Coronary artery (tissue), 2 donors: ENCODE results near the gene MTMR3.

Source experiments
- DNase-seq: peaks from one replicate; pipeline ENCODE4 v3.0.0-alpha.2; 2017; ENCODE audit warnings: low spot score
- H3K27ac ChIP-seq, 2 donors: fragments of 200-600 bp; sonication (generic); one replicate each; pipeline ENCODE4 v1.5.1; 2016 to 2019
- H3K4me3 ChIP-seq: fragments of 200-600 bp; sonication (generic); 2 replicates; pipeline ENCODE4 v1.5.1; 2016; ENCODE audit warnings: mild to moderate bottlenecking, moderate library complexity
- CTCF ChIP-seq: fragments of 200-600 bp; sonication (generic); IDR thresholded peaks from one replicate; pipeline ENCODE4 v1.5.1; 2019; ENCODE audit warnings: antibody characterized with exemption

The MTMR3 gene

GRCh38 chr22:29989446-29989845 lies 106.5 kb downstream of the MTMR3 start:
- Histone ChIP-seq H3K27ac (no peak overlapping the region), H3K4me3 (no peak overlapping the region)
- no peak for TF ChIP-seq CTCF
- no peak for DNase-seq

- DNase-seq = no peak
- TF ChIP-seq CTCF = no peak
- Histone ChIP-seq H3K27ac (no peak overlapping the region), H3K4me3 (no peak overlapping the region)
These were observed 109.6 kb downstream of the MTMR3 start for GRCh38 chr22:29992341-29993275.

- Histone ChIP-seq H3K4me3 (no peak overlapping the region), H3K27ac (no peak overlapping the region)
- no peak for TF ChIP-seq CTCF
- no peak for DNase-seq
These were observed 111.2 kb downstream of the MTMR3 start for GRCh38 chr22:29994027-29994715.

GRCh38 chr22:29994943-29995342 lies 112.0 kb downstream of the MTMR3 start:
- no peak for TF ChIP-seq CTCF
- Histone ChIP-seq H3K27ac (no peak overlapping the region), H3K4me3 (no peak overlapping the region)
- DNase-seq = no peak

- no peak for DNase-seq
- H3K27ac ChIP-seq = peak overlapping the region in 1 of 2 donors; percentile 16
- TF ChIP-seq CTCF = no peak
- H3K4me3 ChIP-seq = no peak overlapping the region
These were observed 114.1 kb downstream of the MTMR3 start for GRCh38 chr22:29997107-29997506.

- TF ChIP-seq CTCF = no peak
- DNase-seq = no peak
- H3K4me3 ChIP-seq = no peak overlapping the region
- peak overlapping the region in 1 of 2 donors; percentile 16 for H3K27ac ChIP-seq
These were observed 114.5 kb downstream of the MTMR3 start for GRCh38 chr22:29997516-29997915.
